HepG2 (cell line): Measurements from ENCODE around the gene MTTP. TPM values are rescaled to one million over a fixed set of nuclear protein-coding genes. Genes with fewer than 3 reads are reported as not detected.

Experiments used
- ATAC-seq: fragments of 200-7000 bp; cut with Tn5 transposase; 3 replicates; pipeline ENCODE4 v1.9.1; 2020; ENCODE audit warnings: mild to moderate bottlenecking, moderate library complexity
- BruUV-seq: library from RNA; stranded (reverse); fragments of 400-500 nt; replicated peaks from 2 replicates; lab custom pipeline; 2021; lab: Mats Ljungman, UMichigan
- CTCF ChIA-PET: fragments of 300-600 bp; formaldehyde crosslinking; extraction: SDS; loops from one replicate; lab custom pipeline; 2021; ENCODE audit warnings: low total read pairs, inconsistent platforms, low intra/inter-chr PET ratio; lab: Yijun Ruan, JAX
- POLR2A ChIA-PET: fragments of 350-600 bp; sonication (Branson Sonifier 250); formaldehyde crosslinking; loops from one replicate; lab custom pipeline; 2020; ENCODE audit warnings: antibody characterized with exemption, inconsistent platforms; lab: Yijun Ruan, JAX
- DNase-seq: peaks from one replicate; pipeline ENCODE4 v3.0.0-alpha.2; 2015; ENCODE audit warnings: low spot score
- FAIRE-seq: peaks from 3 replicates; lab custom pipeline; 2011; peaks lifted over from hg19 to GRCh38; lab: Jason Lieb, UNC
- H2AFZ ChIP-seq: one replicate; pipeline ENCODE4 v1.6.1; 2011; ENCODE audit warnings: low read length, inconsistent platforms
- H3K27ac ChIP-seq: fragments of 300-600 bp; 3 replicates; pipeline ENCODE4 v1.8.0; 2011; ENCODE audit warnings: mixed run types, mild to moderate bottlenecking, mixed read lengths, low read length, inconsistent platforms; ENCODE audit not compliant: insufficient read depth; ENCODE audit errors: extremely low read length
- H3K27me3 ChIP-seq, 2 experiments: fragments of 200-600 bp in 1 of 2; 2 replicates in 1 of 2; 3 replicates in 1 of 2; pipeline versions ENCODE4 v1.6.0 to v1.8.0; 2011; ENCODE audit warnings: low read length in 2 of 2, mild to moderate bottlenecking in 2 of 2, moderate library complexity in 2 of 2, inconsistent platforms in 1 of 2; ENCODE audit not compliant: insufficient read depth in 2 of 2, control insufficient read depth in 1 of 2
- H3K36me3 ChIP-seq, 2 experiments: fragments of 200-600 bp in 1 of 2; replicated peaks in 1 of 2; 2 replicates in 1 of 2; 3 replicates in 1 of 2; pipeline versions ENCODE4 v1.5.1 to v1.8.0; 2011; ENCODE audit warnings: low read length in 2 of 2, inconsistent platforms in 1 of 2; ENCODE audit not compliant: insufficient read depth in 2 of 2, control insufficient read depth in 1 of 2
- H3K4me1 ChIP-seq: 2 replicates; pipeline ENCODE4 v1.5.1; 2012; ENCODE audit warnings: low read length, inconsistent platforms; ENCODE audit not compliant: insufficient read depth
- H3K4me2 ChIP-seq: 2 replicates; pipeline ENCODE4 v1.6.0; 2011; ENCODE audit warnings: low read depth, low read length, inconsistent platforms
- H3K4me3 ChIP-seq, 3 experiments: fragments of 200-600 bp in 1 of 3; sonication (generic), shearing (Covaris generic) in 1 of 3; replicated peaks in 1 of 3; 2 replicates each; pipeline ENCODE4 v1.5.1; 2011 to 2016; ENCODE audit warnings: low read length in 3 of 3, inconsistent platforms in 2 of 3, low read depth in 2 of 3, mild to moderate bottlenecking in 2 of 3, control low read depth in 1 of 3, mixed read lengths in 1 of 3; ENCODE audit not compliant: insufficient read depth in 1 of 3
- H3K79me2 ChIP-seq: one replicate; pipeline ENCODE4 v1.6.1; 2011; ENCODE audit warnings: low read length, inconsistent platforms; ENCODE audit not compliant: insufficient read depth
- H3K9ac ChIP-seq: 2 replicates; pipeline ENCODE4 v1.6.0; 2011; ENCODE audit warnings: mild to moderate bottlenecking, low read depth, low read length, inconsistent platforms; ENCODE audit not compliant: insufficient read depth
- H3K9me3 ChIP-seq: 2 replicates; pipeline ENCODE4 v1.5.1; 2012; ENCODE audit warnings: mild to moderate bottlenecking, low read length
- H4K20me1 ChIP-seq: 2 replicates; pipeline ENCODE4 v1.6.0; 2011; ENCODE audit warnings: inconsistent platforms, mild to moderate bottlenecking, low read length, moderate library complexity; ENCODE audit not compliant: insufficient read depth
- CC2D1A ChIP-seq: sonication (generic); formaldehyde crosslinking; IDR thresholded peaks from 2 replicates; pipeline ENCODE4 v1.8.1; 2023; ENCODE audit warnings: mild to moderate bottlenecking, missing genetic modification reagents
- DBP ChIP-seq: sonication (generic); formaldehyde crosslinking; IDR thresholded peaks from 2 replicates; pipeline ENCODE4 v1.4.0; 2020; ENCODE audit warnings: missing genetic modification reagents; ENCODE audit errors: not compliant biosample characterization
- ELK4 ChIP-seq: sonication (generic); formaldehyde crosslinking; IDR thresholded peaks from 2 replicates; pipeline ENCODE4 v1.9.0; 2021; ENCODE audit warnings: missing genetic modification reagents, borderline replicate concordance
- GLMP ChIP-seq: sonication (generic); formaldehyde crosslinking; IDR thresholded peaks from 2 replicates; pipeline ENCODE4 v1.9.0; 2021; ENCODE audit warnings: missing genetic modification reagents, mild to moderate bottlenecking, borderline replicate concordance
- NFIB ChIP-seq: sonication (generic); formaldehyde crosslinking; IDR thresholded peaks from 2 replicates; pipeline ENCODE4 v1.9.0; 2021; ENCODE audit warnings: missing genetic modification reagents, mild to moderate bottlenecking, borderline replicate concordance
- PAXIP1 ChIP-seq: sonication (generic); formaldehyde crosslinking; conservative IDR thresholded peaks from 2 replicates; pipeline ENCODE4 v1.4.0; 2020; ENCODE audit warnings: mild to moderate bottlenecking, missing genetic modification reagents, moderate library complexity
- SMAD9 ChIP-seq: sonication (generic); formaldehyde crosslinking; IDR thresholded peaks from 2 replicates; pipeline ENCODE4 v1.5.1; 2020; ENCODE audit warnings: mild to moderate bottlenecking, missing genetic modification reagents
- SMARCE1 ChIP-seq: fragments of 450-650 bp; IDR thresholded peaks from 2 replicates; pipeline ENCODE4 v1.6.1; 2017; ENCODE audit warnings: borderline replicate concordance
- STAT6 ChIP-seq: sonication (generic); formaldehyde crosslinking; IDR thresholded peaks from 2 replicates; pipeline ENCODE4 v1.4.0; 2020; ENCODE audit warnings: missing genetic modification reagents, mild to moderate bottlenecking, borderline replicate concordance
- TBP ChIP-seq: sonication (generic); formaldehyde crosslinking; IDR thresholded peaks from 2 replicates; pipeline ENCODE4 v1.5.0; 2020; ENCODE audit warnings: missing genetic modification reagents
- ZNF761 ChIP-seq: sonication (generic); formaldehyde crosslinking; conservative IDR thresholded peaks from 2 replicates; pipeline ENCODE4 v1.4.0; 2020; ENCODE audit warnings: mild to moderate bottlenecking, missing genetic modification reagents
- ZNF781 ChIP-seq: sonication (generic); formaldehyde crosslinking; IDR thresholded peaks from 2 replicates; pipeline ENCODE4 v1.5.1; 2020; ENCODE audit warnings: borderline replicate concordance, mild to moderate bottlenecking, missing genetic modification reagents; ENCODE audit errors: not compliant biosample characterization
- ZNF850 ChIP-seq: sonication (generic); formaldehyde crosslinking; conservative IDR thresholded peaks from 2 replicates; pipeline ENCODE4 v1.9.0; 2021; ENCODE audit warnings: mild to moderate bottlenecking, missing genetic modification reagents
- WGBS: methylation state at CpG from one replicate; pipeline ENCODE4 v1.1.6; 2017; ENCODE audit warnings: low lambda C conversion rate; 5-methylcytosine and 5-hydroxymethylcytosine counted together
- in situ Hi-C: cut with HindIII; loops from 2 replicates; pipeline ENCODE4 v1.10.0; 2017; ENCODE audit warnings: low pct_unique_long_range_greater_than_20kb; ENCODE audit not compliant: extremely low pct_ligation_motif_present
- intact Hi-C: fragments of 100-400 bp; cut with micrococcal nuclease; formaldehyde crosslinking; loops from one replicate; pipeline ENCODE4 v1.10.0; 2022; ENCODE audit not compliant: unreplicated experiment
- polyA plus RNA-seq, 8 experiments: library from polyadenylated mRNA; depleted of rRNA in 3 of 8; stranded (reverse) in 7 of 8; unstranded in 1 of 8; fragments of >200 nt; fragmentation: Illumina TruSeq in 4 of 8; extraction: Trizol in 4 of 8; gene quantifications; 2 replicates each; pipeline versions ENCODE4 v1.2.1 to v1.2.3, GENCODE V29; 2011 to 2016; ENCODE audit warnings: low read depth in 4 of 8, missing spikeins in 1 of 8, mixed read lengths in 1 of 8; ENCODE audit not compliant: insufficient read depth in 1 of 8
- total RNA-seq, 5 experiments: library from RNA; depleted of rRNA; stranded (reverse); fragments of >200 nt; fragmentation: Illumina TruSeq; extraction: Trizol; gene quantifications; 2 replicates each; pipeline ENCODE4 v1.2.3, GENCODE V29; 2016; ENCODE audit warnings: low read depth in 1 of 5

The MTTP gene
- total and polyA plus RNA-seq, 2 of the 13 experiments (the other 11 are each of a cell fraction or from before 2014, with no cell fraction given) = 84.7 to 102 TPM

- no peak for TF ChIP-seq ELK4
- no peak for TF ChIP-seq ZNF761 (CRISPR knock-in tag)
- no peak for TF ChIP-seq NFIB (CRISPR knock-in tag)
- no peak for TF ChIP-seq STAT6 (CRISPR knock-in tag)
- TF ChIP-seq SMAD9 = no peak
- no peak for TF ChIP-seq ZNF781
Measured at GRCh38 chr4:99640676-99641075, 66.1 kb downstream of the MTTP start (continued).

- Histone ChIP-seq H3K27ac (no peak overlapping the region), H3K9ac (no peak overlapping the region), H3K4me1 (no peaks in the 10 kb centered on the region), H2AFZ (no peak overlapping the region), H3K9me3 (no peaks in the 10 kb centered on the region), H3K4me3 (no peak overlapping the region), H3K36me3 (no peaks in the 10 kb centered on the region), H3K79me2 (no peaks in the 10 kb centered on the region), H4K20me1 (no peaks in the 10 kb centered on the region), H3K4me2 (no peak overlapping the region), H3K27me3 (peaks cover 0 to 5% of the 10 kb centered on the region in 2 experiments; a peak in 3 of 5 replicates)
- no peak for ATAC-seq
- CTCF ChIA-PET = no interaction called here
- in situ Hi-C loops = no loop called here
- POLR2A ChIA-PET = no interaction called here
- FAIRE-seq = no peak
- 36% methylated on average over 4 of the region's 7 CpGs for WGBS
- BruUV-seq = no TSS peak
- no peak for DNase-seq
- intact Hi-C loops = no loop called here
- TF ChIP-seq SMARCE1 = no peak
- no peak for TF ChIP-seq DBP (CRISPR knock-in tag)
- TF ChIP-seq TBP = no peak
- TF ChIP-seq ZNF850 (CRISPR knock-in tag) = no peak
- no peak for TF ChIP-seq GLMP (CRISPR knock-in tag)
- TF ChIP-seq CC2D1A (CRISPR knock-in tag) = no peak
- TF ChIP-seq PAXIP1 = no peak
Measured at GRCh38 chr4:99642725-99643489, 68.3 kb downstream of the MTTP start.
